HepG2 (cell line): ENCODE measurements around the gene C3orf18.

Experiments used
- CEBPB ChIP-seq: IDR thresholded peaks from 2 replicates; pipeline ENCODE4 v1.6.1; 2011; ENCODE audit warnings: low read depth, low read length, improper control_type of control experiment, borderline replicate concordance
- EZH2 ChIP-seq: conservative IDR thresholded peaks from 2 replicates; pipeline ENCODE4 v1.6.1; 2012; ENCODE audit warnings: mild to moderate bottlenecking, low read depth, low read length, moderate library complexity
- JUN ChIP-seq: sonication (generic); formaldehyde crosslinking; IDR thresholded peaks from 2 replicates; pipeline ENCODE4 v1.4.0; 2020; ENCODE audit warnings: mild to moderate bottlenecking, missing genetic modification reagents
- JUND ChIP-seq: sonication (generic); formaldehyde crosslinking; IDR thresholded peaks from 2 replicates; pipeline ENCODE4 v1.8.0; 2022; ENCODE audit warnings: mild to moderate bottlenecking, missing genetic modification reagents
- KDM3A ChIP-seq: IDR thresholded peaks from 2 replicates; pipeline ENCODE4 v1.6.1; 2018; ENCODE audit warnings: low read depth, missing compliant biosample characterization
- PATZ1 ChIP-seq: sonication (generic); formaldehyde crosslinking; IDR thresholded peaks from 2 replicates; pipeline ENCODE4 v1.4.0; 2020; ENCODE audit warnings: missing genetic modification reagents
- ZBTB10 ChIP-seq: sonication (generic); formaldehyde crosslinking; IDR thresholded peaks from 2 replicates; pipeline ENCODE4 v1.4.0; 2020; ENCODE audit warnings: missing genetic modification reagents, borderline replicate concordance
- ZNF10 ChIP-seq: sonication (generic); formaldehyde crosslinking; IDR thresholded peaks from 2 replicates; pipeline ENCODE4 v1.4.0; 2020; ENCODE audit warnings: mild to moderate bottlenecking, low read depth, missing genetic modification reagents, borderline replicate concordance
- ZNF501 ChIP-seq: sonication (generic); formaldehyde crosslinking; IDR thresholded peaks from 2 replicates; pipeline ENCODE4 v1.5.1; 2020; ENCODE audit warnings: mild to moderate bottlenecking, moderate library complexity, missing genetic modification reagents
- ZNF792 ChIP-seq: IDR thresholded peaks from 2 replicates; pipeline ENCODE4 v1.6.1; 2016
- TF ChIP-seq, protein P1 (sequence below): sonication (generic); formaldehyde crosslinking; IDR thresholded peaks from 2 replicates; pipeline ENCODE4 v1.9.0; 2021; ENCODE audit warnings: mild to moderate bottlenecking, missing genetic modification reagents
- TF ChIP-seq, protein P2 (sequence below): sonication (generic); formaldehyde crosslinking; IDR thresholded peaks from 2 replicates; pipeline ENCODE4 v1.5.0; 2020; ENCODE audit warnings: mild to moderate bottlenecking, missing genetic modification reagents, moderate library complexity

DNA sequence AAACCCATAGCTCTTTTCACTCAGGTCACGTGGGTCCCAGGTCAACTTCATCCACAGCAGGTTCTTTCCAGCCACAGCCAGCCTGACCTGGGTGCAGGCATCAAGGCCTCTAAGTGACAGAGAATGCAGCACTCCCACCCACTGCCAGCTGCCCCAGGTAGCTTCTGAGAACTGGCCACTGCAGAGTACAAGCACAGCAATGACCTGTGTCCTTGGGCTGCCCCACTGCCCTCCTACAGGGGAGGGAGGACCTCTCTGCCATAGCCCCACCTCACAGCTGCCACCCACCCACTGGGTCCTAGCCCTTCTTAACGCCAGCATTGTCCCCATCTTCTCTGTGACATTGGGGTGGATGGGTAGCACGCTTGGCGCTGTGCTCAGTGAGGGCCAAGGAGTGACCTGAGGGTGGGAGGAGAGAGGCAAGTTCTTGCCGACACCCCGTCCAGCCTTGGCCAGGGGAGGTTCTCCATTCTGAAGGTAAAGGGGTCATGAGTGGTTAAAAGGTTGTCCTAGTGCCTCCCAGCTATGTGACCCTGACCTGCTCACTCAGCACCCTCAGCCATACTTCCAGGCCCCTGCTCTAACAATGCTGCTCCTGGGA is 31.7 kb upstream of the C3orf18 start:
- no peak for TF ChIP-seq ZNF792 (CRISPR knock-in tag)
- 0 out of 2 replicates have a peak, but pooled peaks have one; percentile 14 for TF ChIP-seq PATZ1 (CRISPR knock-in tag)
- no peak for TF ChIP-seq JUN (CRISPR knock-in tag)
- no peak for TF ChIP-seq ZNF10 (CRISPR knock-in tag)
- TF ChIP-seq, protein P1, sequence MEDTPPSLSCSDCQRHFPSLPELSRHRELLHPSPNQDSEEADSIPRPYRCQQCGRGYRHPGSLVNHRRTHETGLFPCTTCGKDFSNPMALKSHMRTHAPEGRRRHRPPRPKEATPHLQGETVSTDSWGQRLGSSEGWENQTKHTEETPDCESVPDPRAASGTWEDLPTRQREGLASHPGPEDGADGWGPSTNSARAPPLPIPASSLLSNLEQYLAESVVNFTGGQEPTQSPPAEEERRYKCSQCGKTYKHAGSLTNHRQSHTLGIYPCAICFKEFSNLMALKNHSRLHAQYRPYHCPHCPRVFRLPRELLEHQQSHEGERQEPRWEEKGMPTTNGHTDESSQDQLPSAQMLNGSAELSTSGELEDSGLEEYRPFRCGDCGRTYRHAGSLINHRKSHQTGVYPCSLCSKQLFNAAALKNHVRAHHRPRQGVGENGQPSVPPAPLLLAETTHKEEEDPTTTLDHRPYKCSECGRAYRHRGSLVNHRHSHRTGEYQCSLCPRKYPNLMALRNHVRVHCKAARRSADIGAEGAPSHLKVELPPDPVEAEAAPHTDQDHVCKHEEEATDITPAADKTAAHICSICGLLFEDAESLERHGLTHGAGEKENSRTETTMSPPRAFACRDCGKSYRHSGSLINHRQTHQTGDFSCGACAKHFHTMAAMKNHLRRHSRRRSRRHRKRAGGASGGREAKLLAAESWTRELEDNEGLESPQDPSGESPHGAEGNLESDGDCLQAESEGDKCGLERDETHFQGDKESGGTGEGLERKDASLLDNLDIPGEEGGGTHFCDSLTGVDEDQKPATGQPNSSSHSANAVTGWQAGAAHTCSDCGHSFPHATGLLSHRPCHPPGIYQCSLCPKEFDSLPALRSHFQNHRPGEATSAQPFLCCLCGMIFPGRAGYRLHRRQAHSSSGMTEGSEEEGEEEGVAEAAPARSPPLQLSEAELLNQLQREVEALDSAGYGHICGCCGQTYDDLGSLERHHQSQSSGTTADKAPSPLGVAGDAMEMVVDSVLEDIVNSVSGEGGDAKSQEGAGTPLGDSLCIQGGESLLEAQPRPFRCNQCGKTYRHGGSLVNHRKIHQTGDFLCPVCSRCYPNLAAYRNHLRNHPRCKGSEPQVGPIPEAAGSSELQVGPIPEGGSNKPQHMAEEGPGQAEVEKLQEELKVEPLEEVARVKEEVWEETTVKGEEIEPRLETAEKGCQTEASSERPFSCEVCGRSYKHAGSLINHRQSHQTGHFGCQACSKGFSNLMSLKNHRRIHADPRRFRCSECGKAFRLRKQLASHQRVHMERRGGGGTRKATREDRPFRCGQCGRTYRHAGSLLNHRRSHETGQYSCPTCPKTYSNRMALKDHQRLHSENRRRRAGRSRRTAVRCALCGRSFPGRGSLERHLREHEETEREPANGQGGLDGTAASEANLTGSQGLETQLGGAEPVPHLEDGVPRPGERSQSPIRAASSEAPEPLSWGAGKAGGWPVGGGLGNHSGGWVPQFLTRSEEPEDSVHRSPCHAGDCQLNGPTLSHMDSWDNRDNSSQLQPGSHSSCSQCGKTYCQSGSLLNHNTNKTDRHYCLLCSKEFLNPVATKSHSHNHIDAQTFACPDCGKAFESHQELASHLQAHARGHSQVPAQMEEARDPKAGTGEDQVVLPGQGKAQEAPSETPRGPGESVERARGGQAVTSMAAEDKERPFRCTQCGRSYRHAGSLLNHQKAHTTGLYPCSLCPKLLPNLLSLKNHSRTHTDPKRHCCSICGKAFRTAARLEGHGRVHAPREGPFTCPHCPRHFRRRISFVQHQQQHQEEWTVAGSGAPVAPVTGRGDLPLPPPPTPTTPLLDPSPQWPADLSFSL: no peak
- TF ChIP-seq, protein P2, sequence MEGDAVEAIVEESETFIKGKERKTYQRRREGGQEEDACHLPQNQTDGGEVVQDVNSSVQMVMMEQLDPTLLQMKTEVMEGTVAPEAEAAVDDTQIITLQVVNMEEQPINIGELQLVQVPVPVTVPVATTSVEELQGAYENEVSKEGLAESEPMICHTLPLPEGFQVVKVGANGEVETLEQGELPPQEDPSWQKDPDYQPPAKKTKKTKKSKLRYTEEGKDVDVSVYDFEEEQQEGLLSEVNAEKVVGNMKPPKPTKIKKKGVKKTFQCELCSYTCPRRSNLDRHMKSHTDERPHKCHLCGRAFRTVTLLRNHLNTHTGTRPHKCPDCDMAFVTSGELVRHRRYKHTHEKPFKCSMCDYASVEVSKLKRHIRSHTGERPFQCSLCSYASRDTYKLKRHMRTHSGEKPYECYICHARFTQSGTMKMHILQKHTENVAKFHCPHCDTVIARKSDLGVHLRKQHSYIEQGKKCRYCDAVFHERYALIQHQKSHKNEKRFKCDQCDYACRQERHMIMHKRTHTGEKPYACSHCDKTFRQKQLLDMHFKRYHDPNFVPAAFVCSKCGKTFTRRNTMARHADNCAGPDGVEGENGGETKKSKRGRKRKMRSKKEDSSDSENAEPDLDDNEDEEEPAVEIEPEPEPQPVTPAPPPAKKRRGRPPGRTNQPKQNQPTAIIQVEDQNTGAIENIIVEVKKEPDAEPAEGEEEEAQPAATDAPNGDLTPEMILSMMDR (CRISPR knock-in tag): no peak
- TF ChIP-seq CEBPB: no peak
- no peak for TF ChIP-seq ZNF501
- no peak for TF ChIP-seq ZBTB10
- TF ChIP-seq EZH2: no peak
- no peak for TF ChIP-seq KDM3A
- no peak for TF ChIP-seq JUND (CRISPR knock-in tag)
